Epithelial cell of esophagus (primary cell): Measurements from ENCODE around the gene USP3.

Source experiments
- DNase-seq: peaks from one replicate; pipeline ENCODE4 v3.0.0; 2010; ENCODE audit warnings: low read depth
- H3K4me3 ChIP-seq: 2 replicates; pipeline ENCODE4 v1.5.1; 2011; ENCODE audit warnings: mild to moderate bottlenecking, low read length, control low read depth
- TF ChIP-seq, protein P1 (sequence below): IDR thresholded peaks from 2 replicates; pipeline ENCODE4 v1.5.1; 2011; ENCODE audit warnings: low read depth, mild to moderate bottlenecking, low read length, control low read depth, inconsistent platforms; ENCODE audit not compliant: insufficient read depth; ENCODE audit errors: missing control alignments

The USP3 gene

GRCh38 chr15:63504247-63504978 is at the start of gene USP3:
TSS of gene USP3 (plus strand) at chr15:63504593. CDS start at chr15:63504740, 147 bp downstream.
- peak within 1 kb of the TSS; percentile 88 for H3K4me3 ChIP-seq
- TF ChIP-seq, protein P1, sequence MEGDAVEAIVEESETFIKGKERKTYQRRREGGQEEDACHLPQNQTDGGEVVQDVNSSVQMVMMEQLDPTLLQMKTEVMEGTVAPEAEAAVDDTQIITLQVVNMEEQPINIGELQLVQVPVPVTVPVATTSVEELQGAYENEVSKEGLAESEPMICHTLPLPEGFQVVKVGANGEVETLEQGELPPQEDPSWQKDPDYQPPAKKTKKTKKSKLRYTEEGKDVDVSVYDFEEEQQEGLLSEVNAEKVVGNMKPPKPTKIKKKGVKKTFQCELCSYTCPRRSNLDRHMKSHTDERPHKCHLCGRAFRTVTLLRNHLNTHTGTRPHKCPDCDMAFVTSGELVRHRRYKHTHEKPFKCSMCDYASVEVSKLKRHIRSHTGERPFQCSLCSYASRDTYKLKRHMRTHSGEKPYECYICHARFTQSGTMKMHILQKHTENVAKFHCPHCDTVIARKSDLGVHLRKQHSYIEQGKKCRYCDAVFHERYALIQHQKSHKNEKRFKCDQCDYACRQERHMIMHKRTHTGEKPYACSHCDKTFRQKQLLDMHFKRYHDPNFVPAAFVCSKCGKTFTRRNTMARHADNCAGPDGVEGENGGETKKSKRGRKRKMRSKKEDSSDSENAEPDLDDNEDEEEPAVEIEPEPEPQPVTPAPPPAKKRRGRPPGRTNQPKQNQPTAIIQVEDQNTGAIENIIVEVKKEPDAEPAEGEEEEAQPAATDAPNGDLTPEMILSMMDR, result peak; percentile 14
- peak; percentile 97 for DNase-seq

GRCh38 chr15:63456258-63456657 is 48.1 kb upstream of the USP3 start:
- no peak for DNase-seq
- no peak overlapping the region for H3K4me3 ChIP-seq
- TF ChIP-seq, protein P1, result no peak

DNA sequence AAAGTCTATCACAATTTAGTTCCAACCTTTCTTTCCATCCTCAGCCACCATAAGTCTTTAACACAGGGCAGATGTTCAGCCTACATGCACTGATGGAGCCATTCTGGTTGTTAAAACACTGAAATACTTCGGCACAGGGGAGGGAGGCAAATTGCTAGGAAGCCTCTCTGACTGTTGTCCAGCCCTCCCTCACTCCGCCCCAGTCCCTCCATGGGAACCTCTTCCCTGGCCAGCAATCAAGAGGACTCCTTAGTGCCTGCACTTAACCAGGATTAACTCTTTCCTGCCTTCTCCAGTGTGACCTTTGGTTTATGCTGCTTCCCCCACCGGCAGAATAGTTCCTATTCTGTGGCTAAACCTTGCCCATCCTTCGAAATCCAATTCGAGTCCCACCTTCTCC is 47.0 kb upstream of the USP3 start:
- TF ChIP-seq, protein P1, result no peak
- no peak overlapping the region for H3K4me3 ChIP-seq
- DNase-seq, result no peak

DNA sequence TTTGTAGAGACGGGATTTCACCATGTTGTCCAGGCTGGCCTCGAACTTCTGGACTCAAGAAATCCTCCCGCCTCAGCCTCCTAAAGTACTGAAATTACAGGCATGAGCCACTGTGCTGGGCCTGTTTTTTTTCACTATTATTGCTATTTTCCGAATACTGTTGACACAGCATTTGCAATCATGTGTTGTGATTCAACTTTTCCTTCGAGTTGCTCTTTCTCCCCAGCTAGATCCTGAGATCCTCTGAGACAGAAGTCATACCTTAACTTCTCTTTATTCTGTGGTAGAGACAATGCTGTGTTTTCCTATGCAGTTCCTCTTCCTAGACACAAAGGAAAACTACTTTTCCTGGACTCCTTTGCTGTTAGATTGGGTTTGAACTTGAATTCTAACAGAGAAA is 46.4 kb upstream of the USP3 start:
- DNase-seq, result no peak

GRCh38 chr15:63458794-63459395 is 45.5 kb upstream of the USP3 start:
- TF ChIP-seq, protein P1, result no peak
- no peak overlapping the region for H3K4me3 ChIP-seq
- no peak for DNase-seq

More for the DNA sequence above, 46.4 kb upstream of the USP3 start:
- TF ChIP-seq, protein P1, result no peak
- H3K4me3 ChIP-seq, result no peak overlapping the region

GRCh38 chr15:63460210-63461155 is 43.9 kb upstream of the USP3 start:
- no peak for DNase-seq
- TF ChIP-seq, protein P1, result no peak
- no peak overlapping the region for H3K4me3 ChIP-seq
